HuH-7 (cell line): ENCODE data around the gene TMEM123.
"Not testable (repeated sequence)": the region's sequence is repeated elsewhere in the genome, so short reads cannot be mapped to it uniquely, and the experiment has no call there.

Experiments used
- DNase-seq: peaks from one replicate; pipeline ENCODE4 v3.0.0; 2011; ENCODE audit warnings: low spot score

Gene TMEM123

GRCh38 chr11:102391549-102392237, 60.9 kb downstream of the TMEM123 start:
- DNase-seq = no peak

- peak; percentile 51 for DNase-seq
Observed at GRCh38 chr11:102390667-102391465, 61.7 kb downstream of the TMEM123 start.

- no peak for DNase-seq
Observed at GRCh38 chr11:102389253-102389652, 63.3 kb downstream of the TMEM123 start.

- no peak for DNase-seq
Observed at GRCh38 chr11:102387043-102387781, 65.4 kb downstream of the TMEM123 start.

GRCh38 chr11:102386136-102386734, 66.3 kb downstream of the TMEM123 start:
- no peak for DNase-seq

- DNase-seq = no peak
Observed at GRCh38 chr11:102385085-102386007, 67.2 kb downstream of the TMEM123 start.

GRCh38 chr11:102384419-102385079, 68.0 kb downstream of the TMEM123 start:
- DNase-seq = no peak

- DNase-seq = no peak
Observed at GRCh38 chr11:102383839-102384238, 68.7 kb downstream of the TMEM123 start.

GRCh38 chr11:102382384-102382783, 70.2 kb downstream of the TMEM123 start:
- no peak for DNase-seq

- no peak for DNase-seq
Observed at GRCh38 chr11:102378818-102379217, 73.7 kb downstream of the TMEM123 start.

- no peak for DNase-seq
Observed at GRCh38 chr11:102377891-102378290, 74.7 kb downstream of the TMEM123 start.

GRCh38 chr11:102375720-102376399, 76.7 kb downstream of the TMEM123 start:
- no peak for DNase-seq

GRCh38 chr11:102374633-102375424, 77.7 kb downstream of the TMEM123 start:
- not testable (repeated sequence) for DNase-seq

GRCh38 chr11:102368472-102368871, 84.1 kb downstream of the TMEM123 start:
- DNase-seq = no peak

- DNase-seq = no peak
Observed at GRCh38 chr11:102367364-102367763, 85.2 kb downstream of the TMEM123 start.

GRCh38 chr11:102364991-102365390, 87.6 kb downstream of the TMEM123 start:
- DNase-seq = no peak

GRCh38 chr11:102361086-102362031, 91.2 kb downstream of the TMEM123 start:
- DNase-seq = no peak

- DNase-seq = no peak
Observed at GRCh38 chr11:102360681-102361080, 91.9 kb downstream of the TMEM123 start.
